Activated CD4-positive, alpha-beta memory T cell treated with anti-CD3 and anti-CD28 coated beads, Interleukin-2, amount 10 ng/mL, durations not matched to agents 7 days and 5 days (primary cell): ENCODE data around the gene CCNA1. TPM values are rescaled to one million over a fixed set of nuclear protein-coding genes. Genes with fewer than 3 reads are reported as not detected.
A peak's percentile ranks its signal among the peaks of the same experiment; 100 is the strongest.

Source experiments
- CTCF ChIA-PET: fragments of 350-600 bp; sonication (Branson Sonifier 250); formaldehyde crosslinking; loops from one replicate; lab custom pipeline; 2021; ENCODE audit warnings: antibody characterized with exemption, inconsistent platforms; lab: Charles Lee
- POLR2A ChIA-PET: fragments of 350-600 bp; sonication (Branson Sonifier 250); formaldehyde crosslinking; loops from one replicate; lab custom pipeline; 2021; ENCODE audit warnings: antibody characterized with exemption; lab: Charles Lee
- DNase-seq: peaks from one replicate; pipeline ENCODE4 v3.0.0-alpha.2; 2020
- H3K27ac Mint-ChIP-seq: one replicate; pipeline ENCODE4 v1.8.0; 2021; ENCODE audit warnings: mild to moderate bottlenecking, mixed read lengths
- H3K27me3 Mint-ChIP-seq: one replicate; pipeline ENCODE4 v1.8.0; 2021; ENCODE audit warnings: mixed read lengths
- H3K36me3 Mint-ChIP-seq: one replicate; pipeline ENCODE4 v1.8.0; 2021; ENCODE audit warnings: low read depth, mixed read lengths
- H3K4me1 Mint-ChIP-seq: one replicate; pipeline ENCODE4 v1.8.0; 2021; ENCODE audit warnings: mixed read lengths
- H3K4me3 Mint-ChIP-seq: one replicate; pipeline ENCODE4 v1.8.0; 2021; ENCODE audit warnings: mild to moderate bottlenecking, mixed read lengths
- H3K9me3 Mint-ChIP-seq: one replicate; pipeline ENCODE4 v1.8.0; 2021; ENCODE audit warnings: mixed read lengths
- total RNA-seq, 2 experiments: library from RNA; stranded (reverse); gene quantifications; one replicate each; pipeline ENCODE4 v1.2.3, GENCODE V29; 2021

Gene CCNA1
- total RNA-seq, result 1 to 10 TPM; 3.5 to 3.8 TPM

DNA sequence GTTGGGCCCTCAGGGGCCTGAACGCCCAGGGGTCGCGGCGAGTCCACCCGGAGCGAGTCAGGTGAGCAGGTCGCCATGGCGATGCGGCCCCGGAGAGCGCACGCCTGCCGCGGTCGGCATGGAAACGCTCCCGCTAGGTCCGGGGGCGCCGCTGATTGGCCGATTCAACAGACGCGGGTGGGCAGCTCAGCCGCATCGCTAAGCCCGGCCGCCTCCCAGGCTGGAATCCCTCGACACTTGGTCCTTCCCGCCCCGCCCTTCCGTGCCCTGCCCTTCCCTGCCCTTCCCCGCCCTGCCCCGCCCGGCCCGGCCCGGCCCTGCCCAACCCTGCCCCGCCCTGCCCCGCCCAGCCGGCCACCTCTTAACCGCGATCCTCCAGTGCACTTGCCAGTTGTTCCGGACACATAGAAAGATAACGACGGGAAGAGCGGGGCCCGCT lies at the start of gene CCNA1:
Gene CCNA1 (plus strand): TSS at position 390 of the 439 bp plus-strand sequence. CDS start 562 bp downstream, outside the sequence.
- Mint-ChIP-seq H3K9me3 (no peaks in the 10 kb centered on the region), H3K4me1 (peaks cover 26% of the 10 kb centered on the region), H3K4me3 (peak within 1 kb of the TSS; percentile 52), H3K36me3 (no peaks in the 10 kb centered on the region), H3K27ac (no peak within 1 kb of the TSS), H3K27me3 (peaks cover 58% of the 10 kb centered on the region)
- POLR2A ChIA-PET, result no interaction called here
- DNase-seq, result peak; percentile 50
- CTCF ChIA-PET, result no interaction called here

DNA sequence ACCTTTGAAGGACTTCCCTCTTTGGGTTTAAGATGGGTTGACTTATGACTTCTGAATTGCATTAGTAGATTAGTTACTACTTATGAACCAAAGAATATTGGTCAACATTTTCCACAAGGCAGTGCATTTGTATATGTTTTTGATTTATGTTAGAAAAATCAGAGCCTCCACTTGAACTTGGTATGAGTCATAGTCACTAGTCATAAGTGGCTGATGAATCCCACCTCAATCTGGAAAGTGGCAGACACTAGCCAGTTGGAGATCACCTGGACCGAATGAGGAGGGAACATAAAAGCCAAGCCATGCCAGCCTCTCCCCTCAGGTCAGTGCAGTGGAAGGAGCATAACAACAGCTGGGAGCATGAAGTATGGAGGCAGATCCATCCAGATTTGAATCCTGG lies 46.8 kb upstream of the CCNA1 start:
- Mint-ChIP-seq H3K27ac (no peak overlapping the region), H3K9me3 (no peaks in the 10 kb centered on the region), H3K36me3 (no peaks in the 10 kb centered on the region), H3K4me3 (no peak overlapping the region), H3K27me3 (peaks cover 18% of the 10 kb centered on the region), H3K4me1 (no peaks in the 10 kb centered on the region)
- ChIA-PET CTCF (no interaction called here), POLR2A (no interaction called here)
- no peak for DNase-seq

GRCh38 chr13:36395280-36395679 lies 37.0 kb upstream of the CCNA1 start:
- no peaks in the 10 kb centered on the region for H3K9me3 Mint-ChIP-seq
- POLR2A ChIA-PET, result no interaction called here
- no peaks in the 10 kb centered on the region for H3K36me3 Mint-ChIP-seq
- CTCF ChIA-PET, result interaction anchor here (1.9 kb wide), 1 partner anchor 49 kb away, joined by 7 read pairs; the partner anchor contains the start of gene SPART
- H3K27ac Mint-ChIP-seq, result no peak overlapping the region
- no peak overlapping the region for H3K4me3 Mint-ChIP-seq
- H3K27me3 Mint-ChIP-seq, result peaks cover 21% of the 10 kb centered on the region
- DNase-seq, result no peak
- no peaks in the 10 kb centered on the region for H3K4me1 Mint-ChIP-seq

DNA sequence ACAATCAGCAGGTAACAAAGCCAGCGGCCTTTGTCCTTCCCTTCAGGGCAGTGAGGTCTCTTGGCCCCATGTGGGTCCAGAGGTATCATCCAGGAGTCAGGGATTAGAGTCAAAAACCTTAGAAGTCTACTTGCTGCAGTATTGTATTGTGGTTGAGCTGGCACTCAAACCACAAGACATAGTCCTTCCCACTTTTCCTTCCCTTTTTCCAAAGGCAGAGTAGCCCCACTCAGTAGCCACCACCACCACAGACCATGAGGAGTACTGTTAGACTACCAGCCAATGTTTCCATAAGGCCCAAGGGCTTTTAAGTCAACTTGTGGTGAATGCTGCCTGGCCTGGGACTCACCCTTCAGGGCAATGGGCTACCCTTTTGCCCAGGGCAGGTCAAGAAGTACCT lies 27.1 kb upstream of the CCNA1 start:
- H3K27me3 Mint-ChIP-seq, result peaks cover 33% of the 10 kb centered on the region
- ChIA-PET POLR2A (no interaction called here), CTCF (no interaction called here)
- no peaks in the 10 kb centered on the region for H3K4me1 Mint-ChIP-seq
- H3K4me3 Mint-ChIP-seq, result no peak overlapping the region
- H3K27ac Mint-ChIP-seq, result no peak overlapping the region
- no peaks in the 10 kb centered on the region for H3K36me3 Mint-ChIP-seq
- no peaks in the 10 kb centered on the region for H3K9me3 Mint-ChIP-seq
- DNase-seq, result no peak

DNA sequence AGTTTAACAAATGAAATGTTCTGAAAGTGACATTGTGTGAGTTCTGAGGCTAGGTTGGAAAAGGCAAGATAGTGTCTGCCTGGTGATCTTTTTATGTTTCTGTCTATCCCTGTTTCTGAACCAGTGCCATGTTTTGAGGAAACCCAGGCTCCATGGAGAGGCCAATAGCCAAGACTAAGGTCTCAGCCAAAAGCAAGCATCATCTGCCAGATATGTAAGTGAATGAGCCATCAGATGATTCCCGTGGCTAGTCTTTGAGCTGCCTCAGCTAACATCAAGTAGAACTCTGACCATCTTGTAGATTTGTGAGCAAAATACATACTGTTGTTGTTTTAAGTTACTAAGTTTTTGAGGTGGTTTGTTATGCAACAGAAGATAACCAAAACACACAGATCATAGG lies 19.6 kb upstream of the CCNA1 start:
- POLR2A ChIA-PET, result no interaction called here
- Mint-ChIP-seq H3K27ac (no peak overlapping the region), H3K9me3 (peaks cover 13% of the 10 kb centered on the region), H3K27me3 (peaks cover 32% of the 10 kb centered on the region), H3K4me3 (no peak overlapping the region), H3K36me3 (peaks cover 8% of the 10 kb centered on the region), H3K4me1 (peaks cover 28% of the 10 kb centered on the region)
- CTCF ChIA-PET, result no interaction called here
- DNase-seq, result no peak

GRCh38 chr13:36413161-36413560 lies 19.1 kb upstream of the CCNA1 start:
- peaks cover 32% of the 10 kb centered on the region for H3K4me1 Mint-ChIP-seq
- DNase-seq, result no peak
- ChIA-PET POLR2A (no interaction called here), CTCF (no interaction called here)
- peaks cover 13% of the 10 kb centered on the region for H3K9me3 Mint-ChIP-seq
- no peak overlapping the region for H3K27ac Mint-ChIP-seq
- H3K36me3 Mint-ChIP-seq, result peaks cover 8% of the 10 kb centered on the region
- peaks cover 28% of the 10 kb centered on the region for H3K27me3 Mint-ChIP-seq
- no peak overlapping the region for H3K4me3 Mint-ChIP-seq

DNA sequence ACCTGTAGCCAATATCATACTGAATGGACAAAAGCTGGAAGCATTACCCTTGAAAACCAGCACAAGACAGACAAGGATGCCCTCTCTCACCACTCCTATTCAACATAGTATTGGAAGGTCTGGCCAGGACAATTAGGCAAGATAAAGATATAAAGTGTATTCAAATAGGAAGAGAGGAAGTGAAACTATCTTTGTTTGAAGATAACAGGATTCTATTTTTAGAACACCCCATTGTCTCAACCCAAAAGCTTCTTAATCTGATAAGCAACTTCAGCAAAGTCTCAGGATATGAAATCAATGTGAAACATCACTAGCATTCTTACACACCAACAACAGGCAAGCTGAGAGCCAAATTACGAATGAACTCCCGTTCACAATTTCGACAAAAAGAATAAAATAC lies 17.8 kb upstream of the CCNA1 start:
- Mint-ChIP-seq H3K4me1 (peaks cover 38% of the 10 kb centered on the region), H3K27ac (peak overlapping the region; percentile 9), H3K27me3 (peaks cover 26% of the 10 kb centered on the region), H3K4me3 (no peak overlapping the region), H3K9me3 (peaks cover 13% of the 10 kb centered on the region), H3K36me3 (peaks cover 8% of the 10 kb centered on the region)
- no peak for DNase-seq
- CTCF ChIA-PET, result no interaction called here
- POLR2A ChIA-PET, result no interaction called here

- no peak for DNase-seq
- Mint-ChIP-seq H3K27me3 (peaks cover 11% of the 10 kb centered on the region), H3K36me3 (peaks cover 6% of the 10 kb centered on the region), H3K9me3 (peaks cover 13% of the 10 kb centered on the region), H3K4me3 (no peak overlapping the region), H3K4me1 (peaks cover 58% of the 10 kb centered on the region), H3K27ac (peak overlapping the region; percentile 29)
- CTCF ChIA-PET, result interaction anchor here (1.0 to 3.7 kb wide), 6 partner anchors 12 to 441 kb away, joined by 3 to 15 read pairs (median 4); no protein-coding TSS in a partner anchor
- POLR2A ChIA-PET, result interaction anchor here (1.4 kb wide), 1 partner anchor 14 kb away, joined by 3 read pairs; no protein-coding TSS in a partner anchor
Observed at GRCh38 chr13:36417331-36417730, 15.0 kb upstream of the CCNA1 start.

GRCh38 chr13:36418022-36418805 lies 14.1 kb upstream of the CCNA1 start:
- H3K9me3 Mint-ChIP-seq, result peaks cover 7% of the 10 kb centered on the region
- CTCF ChIA-PET, result interaction anchor here (1.0 to 3.7 kb wide), 7 partner anchors 11 to 440 kb away, joined by 3 to 47 read pairs (median 4); no protein-coding TSS in a partner anchor
- H3K4me1 Mint-ChIP-seq, result peaks cover 58% of the 10 kb centered on the region
- H3K36me3 Mint-ChIP-seq, result peaks cover 6% of the 10 kb centered on the region
- peak overlapping the region; percentile 4 for H3K27ac Mint-ChIP-seq
- H3K27me3 Mint-ChIP-seq, result peaks cover 7% of the 10 kb centered on the region
- H3K4me3 Mint-ChIP-seq, result peak overlapping the region; percentile 47
- POLR2A ChIA-PET, result interaction anchor here (1.4 kb wide), 1 partner anchor 13 kb away, joined by 3 read pairs; no protein-coding TSS in a partner anchor
- DNase-seq, result no peak

DNA sequence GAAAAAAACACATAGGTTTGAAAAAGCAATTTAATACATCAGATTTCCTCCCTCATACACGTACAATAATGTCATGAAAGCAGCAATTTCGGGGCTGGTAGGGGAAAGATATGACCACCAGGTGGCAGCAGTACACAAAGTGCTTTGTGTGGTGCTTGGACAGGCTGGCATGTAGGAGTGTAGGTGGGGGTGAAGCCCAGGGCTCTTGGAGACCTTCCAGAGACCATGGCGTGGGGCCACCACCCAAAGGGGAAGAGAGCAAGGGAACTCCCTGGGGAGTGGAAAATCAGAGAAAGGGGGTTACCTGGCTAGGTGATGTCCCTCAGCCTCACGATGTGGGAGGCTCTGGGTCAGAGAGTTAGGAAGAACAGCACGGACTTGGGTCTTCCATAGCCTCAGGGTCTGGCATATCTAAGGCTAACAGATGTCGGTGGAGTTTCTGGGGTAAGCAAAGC lies 11.8 kb upstream of the CCNA1 start:
- Mint-ChIP-seq H3K9me3 (peaks cover 3% of the 10 kb centered on the region), H3K36me3 (peaks cover 3% of the 10 kb centered on the region), H3K27ac (no peak overlapping the region), H3K4me1 (peaks cover 39% of the 10 kb centered on the region), H3K4me3 (no peak overlapping the region), H3K27me3 (peaks cover 26% of the 10 kb centered on the region)
- ChIA-PET CTCF (interaction anchor here (1.0 to 3.7 kb wide), 6 partner anchors 9 to 418 kb away, joined by 3 to 47 read pairs (median 8); no protein-coding TSS in a partner anchor), POLR2A (interaction anchor here (0.9 kb wide), 1 partner anchor 398 kb away, joined by 3 read pairs; the partner anchor contains the start of gene RFXAP)
- peak; percentile 78 for DNase-seq

- ChIA-PET CTCF (interaction anchor here (0.9 to 3.6 kb wide), 5 partner anchors 16 to 561 kb away, joined by 3 to 47 read pairs (median 3); no protein-coding TSS in a partner anchor), POLR2A (interaction anchor here (0.9 kb wide), 1 partner anchor 397 kb away, joined by 3 read pairs; the partner anchor contains the start of gene RFXAP)
- no peak for DNase-seq
- Mint-ChIP-seq H3K27me3 (peaks cover 31% of the 10 kb centered on the region), H3K9me3 (no peaks in the 10 kb centered on the region), H3K4me3 (no peak overlapping the region), H3K27ac (no peak overlapping the region), H3K4me1 (peaks cover 33% of the 10 kb centered on the region), H3K36me3 (no peaks in the 10 kb centered on the region)
Observed at GRCh38 chr13:36421447-36421846, 10.8 kb upstream of the CCNA1 start.

DNA sequence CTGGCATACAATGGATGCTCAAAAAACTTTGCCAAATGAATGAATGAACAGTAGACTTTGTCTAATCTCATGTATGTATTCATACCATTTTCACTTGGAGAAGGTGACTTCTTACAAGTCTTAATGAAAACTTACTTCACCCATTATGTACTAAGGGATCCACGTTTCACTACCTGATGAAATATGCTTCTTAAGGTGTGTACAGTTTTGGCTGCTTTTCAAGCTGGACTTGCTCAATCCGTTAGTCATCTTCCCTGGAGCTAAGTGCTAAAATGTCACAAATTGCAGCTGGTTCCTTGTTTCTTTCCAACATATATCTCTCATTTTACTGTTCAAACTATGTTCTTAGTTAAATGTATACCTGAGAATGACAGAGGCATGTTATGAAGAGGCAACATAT lies 4.2 kb upstream of the CCNA1 start:
- no peaks in the 10 kb centered on the region for H3K9me3 Mint-ChIP-seq
- no peak overlapping the region for H3K27ac Mint-ChIP-seq
- peaks cover 18% of the 10 kb centered on the region for H3K4me1 Mint-ChIP-seq
- DNase-seq, result no peak
- peaks cover 65% of the 10 kb centered on the region for H3K27me3 Mint-ChIP-seq
- no peak overlapping the region for H3K4me3 Mint-ChIP-seq
- ChIA-PET CTCF (interaction anchor here (2.6 kb wide), 1 partner anchor 9 kb away, joined by 11 read pairs; no protein-coding TSS in a partner anchor), POLR2A (no interaction called here)
- no peaks in the 10 kb centered on the region for H3K36me3 Mint-ChIP-seq
